ENCODE measurements around the gene GNG12. TPM values are rescaled to one million over a fixed set of nuclear protein-coding genes. Genes with fewer than 3 reads are reported as not detected.
A peak's percentile ranks its signal among the peaks of the same experiment; 100 is the strongest.

GNG12 gene
- total and polyA plus RNA-seq, 9 of the 15 experiments (the other 6 are each of a cell fraction or from before 2014, with no cell fraction given): 2.6 to 6.0 (median 4.1) TPM

GRCh38 chr1:67733681-67734322 is 99.5 kb downstream of the GNG12 start (continued):
- no peak for TF ChIP-seq ZBTB5 (IDR thresholded peaks at IDR 0.05)
- no peak for TF ChIP-seq ZNF449 (CRISPR knock-in tag; IDR thresholded peaks at IDR 0.05)
- no peak for TF ChIP-seq MCM7 (IDR thresholded peaks at IDR 0.05)
- TF ChIP-seq GTF2F1 (IDR thresholded peaks at IDR 0.05; ENCODE audit: low read depth, low read length): no peak
- TF ChIP-seq CREM (IDR thresholded peaks at IDR 0.05; ENCODE audit: low read depth): peak; percentile 55
- no peak for TF ChIP-seq ZNF280A (IDR thresholded peaks at IDR 0.05; ENCODE audit: low read depth, partially characterized antibody)
- peak; percentile 26; the same call in 1 of the 2 replicates for TF ChIP-seq MYC (IDR thresholded peaks at IDR 0.05; ENCODE audit: low read depth, low read length)
- TF ChIP-seq MYC (CRISPR knock-in tag; IDR thresholded peaks at IDR 0.05; ENCODE audit: borderline replicate concordance, low read depth): no peak
- TF ChIP-seq, protein P1, sequence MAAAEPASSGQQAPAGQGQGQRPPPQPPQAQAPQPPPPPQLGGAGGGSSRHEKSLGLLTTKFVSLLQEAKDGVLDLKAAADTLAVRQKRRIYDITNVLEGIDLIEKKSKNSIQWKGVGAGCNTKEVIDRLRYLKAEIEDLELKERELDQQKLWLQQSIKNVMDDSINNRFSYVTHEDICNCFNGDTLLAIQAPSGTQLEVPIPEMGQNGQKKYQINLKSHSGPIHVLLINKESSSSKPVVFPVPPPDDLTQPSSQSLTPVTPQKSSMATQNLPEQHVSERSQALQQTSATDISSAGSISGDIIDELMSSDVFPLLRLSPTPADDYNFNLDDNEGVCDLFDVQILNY (CRISPR knock-in tag; IDR thresholded peaks at IDR 0.05): no peak
- TF ChIP-seq PCBP2 (IDR thresholded peaks at IDR 0.05; ENCODE audit: low read depth, low read length, poor library complexity, severe bottlenecking): no peak
- no peak for TF ChIP-seq STAG1 (CRISPR knock-in tag; IDR thresholded peaks at IDR 0.05; ENCODE audit: borderline replicate concordance)
- TF ChIP-seq MCM2 (IDR thresholded peaks at IDR 0.05; ENCODE audit: low read depth): no peak
- TF ChIP-seq NBN (IDR thresholded peaks at IDR 0.05; ENCODE audit: low read depth): peak; percentile 83
- no peak for TF ChIP-seq ILF3 (IDR thresholded peaks at IDR 0.05; ENCODE audit: borderline replicate concordance)
- TF ChIP-seq, protein P2, sequence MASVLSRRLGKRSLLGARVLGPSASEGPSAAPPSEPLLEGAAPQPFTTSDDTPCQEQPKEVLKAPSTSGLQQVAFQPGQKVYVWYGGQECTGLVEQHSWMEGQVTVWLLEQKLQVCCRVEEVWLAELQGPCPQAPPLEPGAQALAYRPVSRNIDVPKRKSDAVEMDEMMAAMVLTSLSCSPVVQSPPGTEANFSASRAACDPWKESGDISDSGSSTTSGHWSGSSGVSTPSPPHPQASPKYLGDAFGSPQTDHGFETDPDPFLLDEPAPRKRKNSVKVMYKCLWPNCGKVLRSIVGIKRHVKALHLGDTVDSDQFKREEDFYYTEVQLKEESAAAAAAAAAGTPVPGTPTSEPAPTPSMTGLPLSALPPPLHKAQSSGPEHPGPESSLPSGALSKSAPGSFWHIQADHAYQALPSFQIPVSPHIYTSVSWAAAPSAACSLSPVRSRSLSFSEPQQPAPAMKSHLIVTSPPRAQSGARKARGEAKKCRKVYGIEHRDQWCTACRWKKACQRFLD (CRISPR knock-in tag; IDR thresholded peaks at IDR 0.05): peak; percentile 94
- TF ChIP-seq ZNF707 (CRISPR knock-in tag; conservative IDR thresholded peaks at IDR 0.05): no peak
- peak; percentile 99 for TF ChIP-seq ARID1B (IDR thresholded peaks at IDR 0.05)
- peak in 1 of 2 experiments; percentile 73; a peak in 1 of 4 replicates for TF ChIP-seq ARNT (IDR thresholded peaks at IDR 0.05)
- no peak for TF ChIP-seq NFE2L1 (tag; IDR thresholded peaks at IDR 0.05; ENCODE audit: borderline replicate concordance, low read depth)
- TF ChIP-seq ZSCAN32 (CRISPR knock-in tag; IDR thresholded peaks at IDR 0.05): no peak
- TF ChIP-seq GABPA (tag; conservative IDR thresholded peaks at IDR 0.05; ENCODE audit: low read depth): no peak
- TF ChIP-seq SETDB1 (IDR thresholded peaks at IDR 0.05; ENCODE audit: low read length): no peak

Data from K562 (cell line).